NOMO-1 treated with DMSO at 0.1 percent for 48 hours (cell line): Measurements from ENCODE around the gene CDKL5.

Experiments used
- DNase-seq: peaks from one replicate; lab custom pipeline; 2025; ENCODE audit not compliant: unreplicated experiment; lab: John Stamatoyannopoulos, UW

The CDKL5 gene

DNA sequence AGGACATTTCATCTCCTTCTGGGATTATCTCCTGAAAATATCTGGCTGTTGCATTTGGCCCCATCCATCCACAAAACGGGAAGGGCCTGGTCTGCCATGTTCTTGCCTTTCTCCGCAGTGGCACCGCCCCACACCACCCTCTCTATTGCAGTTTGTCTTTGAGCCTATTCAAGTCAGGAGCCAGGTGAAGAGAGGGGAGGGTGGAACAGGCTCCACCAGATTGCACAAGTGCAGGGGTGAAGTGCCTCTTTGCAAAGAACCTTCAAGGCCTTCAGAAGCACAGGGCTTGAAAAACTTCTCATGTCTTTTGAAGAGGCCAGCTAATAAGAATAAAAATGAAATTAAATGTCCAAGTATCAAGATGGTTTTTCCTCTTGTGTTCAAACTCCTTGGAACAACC is 217.8 kb downstream of the CDKL5 start:
- no peak for DNase-seq

DNA sequence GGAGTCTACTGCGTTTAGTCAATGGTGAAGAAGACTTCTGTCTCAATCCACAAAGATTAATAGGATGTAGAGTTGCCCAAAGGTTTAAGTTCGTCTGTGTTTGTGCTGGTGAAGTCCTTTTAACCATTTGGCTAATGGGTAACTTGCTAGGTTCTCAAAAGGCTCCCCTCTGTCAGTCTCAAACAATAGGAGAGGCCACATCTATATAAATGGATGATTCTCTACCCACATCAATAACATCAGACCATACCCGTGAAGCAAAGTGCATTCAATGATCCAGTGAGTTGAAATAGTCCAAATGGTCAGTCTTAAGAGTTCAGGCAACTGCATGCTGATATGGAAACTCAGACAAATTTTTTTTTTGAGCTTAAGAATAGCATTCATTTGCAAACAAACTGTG is 218.4 kb downstream of the CDKL5 start:
- no peak for DNase-seq

DNA sequence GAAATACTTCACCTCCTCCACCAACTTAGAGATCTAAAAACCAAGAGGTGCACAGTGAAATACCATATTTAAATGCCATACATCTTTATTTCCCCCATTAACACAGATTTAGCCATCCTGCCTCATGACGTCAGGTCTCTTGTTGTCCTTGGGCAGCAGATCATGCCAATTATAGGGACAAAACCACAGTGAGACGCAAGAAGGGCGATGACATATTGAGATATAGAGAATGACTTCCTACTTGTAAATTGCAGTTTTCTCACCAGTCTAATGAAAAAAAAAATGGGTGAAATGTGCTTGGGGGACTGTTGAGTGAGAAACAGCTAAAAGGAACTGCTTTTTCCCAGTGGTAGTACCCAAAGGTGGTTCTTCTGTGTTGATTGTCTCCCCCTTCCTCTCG is 222.2 kb downstream of the CDKL5 start:
- DNase-seq: peak; percentile 83

DNA sequence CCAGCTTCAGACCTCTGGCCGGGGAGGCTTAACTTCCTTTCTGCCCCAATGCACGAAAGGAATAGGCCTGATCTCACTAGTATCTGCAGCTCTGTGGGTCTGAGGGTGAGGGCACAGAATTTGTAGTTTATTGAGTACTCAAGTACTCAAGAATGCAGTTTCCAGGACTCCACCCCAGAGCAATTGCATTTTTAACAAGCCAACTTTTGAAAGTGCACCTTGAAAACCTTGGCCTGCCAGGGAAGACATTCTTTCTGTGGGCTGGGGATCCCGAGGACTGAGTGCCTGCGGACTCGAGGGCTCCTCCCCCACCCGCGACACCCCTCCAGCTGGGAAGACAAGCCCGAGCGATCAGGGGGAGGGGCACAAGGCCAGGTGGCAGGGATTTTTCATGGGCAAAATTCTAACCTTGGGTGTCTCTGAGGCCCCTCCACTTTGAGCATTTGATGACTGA is 224.1 kb downstream of the CDKL5 start:
- no peak for DNase-seq

DNA sequence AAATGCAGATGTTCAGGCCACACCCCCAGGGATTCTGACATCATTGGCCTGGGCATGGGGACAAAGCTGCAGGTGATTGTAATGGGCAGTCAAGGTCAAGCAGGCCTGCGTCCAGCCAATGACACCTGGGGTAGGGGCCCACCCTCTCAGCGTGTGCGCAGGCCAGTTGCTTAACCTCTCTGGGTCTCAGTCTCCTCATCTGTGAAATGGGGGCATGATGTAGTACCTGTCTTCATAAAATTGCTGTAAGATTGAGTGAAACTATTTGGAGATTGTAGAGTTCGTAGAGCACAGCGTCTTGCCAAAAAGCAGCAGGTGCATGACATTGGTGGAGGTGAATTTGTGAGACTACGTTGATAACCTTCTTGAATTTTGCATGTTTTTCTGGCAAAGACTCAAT is 225.3 kb downstream of the CDKL5 start:
- DNase-seq: no peak

DNA sequence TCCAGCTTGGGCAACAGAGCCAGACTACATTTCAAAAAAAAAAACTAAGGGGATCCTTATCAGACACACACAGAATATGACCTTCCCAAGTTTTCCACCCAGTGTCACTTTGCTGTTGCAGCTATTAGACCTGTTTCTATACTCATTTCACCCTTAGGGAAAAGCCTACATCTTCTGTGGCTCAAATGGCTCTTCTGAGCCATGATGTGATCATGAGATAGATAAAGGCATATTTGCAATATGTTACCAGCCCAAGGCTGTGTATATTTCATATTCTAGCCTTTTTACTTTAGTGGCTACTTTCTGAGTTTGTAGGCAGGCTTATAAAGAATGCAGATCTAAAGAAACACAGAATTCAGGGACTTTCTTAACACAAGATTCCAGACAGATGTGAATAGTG is 227.2 kb downstream of the CDKL5 start:
- DNase-seq: no peak

DNA sequence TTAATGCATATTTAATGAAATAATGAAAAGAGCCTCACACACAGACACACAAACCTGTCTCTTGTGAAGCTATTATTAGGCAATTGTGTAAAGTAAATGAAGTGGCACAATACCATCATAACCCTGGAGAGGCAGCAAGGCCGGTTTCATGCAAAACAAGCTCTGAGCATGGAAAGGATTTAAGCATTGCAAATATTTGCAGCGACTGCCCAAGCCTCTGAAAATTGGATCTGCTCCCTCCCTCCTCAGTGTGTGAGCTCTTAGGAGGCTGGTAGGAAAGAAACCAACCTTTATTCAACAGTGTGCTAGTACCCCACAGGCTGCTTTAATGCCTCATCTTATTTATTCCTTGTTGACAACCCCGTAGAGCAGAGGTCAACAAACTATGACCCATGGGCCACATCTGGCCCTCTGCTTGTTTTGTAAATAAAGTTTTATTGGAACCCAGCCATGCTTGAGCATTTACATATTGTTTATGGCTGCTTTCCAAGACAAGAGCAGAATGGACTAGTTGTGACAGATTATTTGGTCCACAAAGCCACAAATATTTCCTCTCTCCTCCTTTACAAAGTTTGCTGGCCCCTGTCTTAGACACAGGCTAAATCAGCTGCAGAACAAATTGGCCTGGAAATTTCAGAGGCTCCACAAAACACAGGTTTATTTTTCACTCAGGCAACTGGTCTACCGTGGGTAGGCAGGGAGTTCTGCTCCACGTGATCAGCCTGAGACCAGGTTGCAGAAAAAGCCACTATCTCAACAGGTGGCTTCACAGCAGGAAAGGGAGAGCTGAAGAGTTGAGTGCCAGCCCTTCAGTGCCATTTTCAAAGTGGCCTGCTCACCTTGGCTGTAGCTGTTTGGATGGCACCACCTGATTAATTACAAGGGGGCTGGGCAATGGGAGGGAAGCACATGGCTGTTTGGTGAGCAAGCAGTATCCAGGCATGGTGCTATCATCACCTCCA is 229.7 kb downstream of the CDKL5 start:
- DNase-seq: no peak

DNA sequence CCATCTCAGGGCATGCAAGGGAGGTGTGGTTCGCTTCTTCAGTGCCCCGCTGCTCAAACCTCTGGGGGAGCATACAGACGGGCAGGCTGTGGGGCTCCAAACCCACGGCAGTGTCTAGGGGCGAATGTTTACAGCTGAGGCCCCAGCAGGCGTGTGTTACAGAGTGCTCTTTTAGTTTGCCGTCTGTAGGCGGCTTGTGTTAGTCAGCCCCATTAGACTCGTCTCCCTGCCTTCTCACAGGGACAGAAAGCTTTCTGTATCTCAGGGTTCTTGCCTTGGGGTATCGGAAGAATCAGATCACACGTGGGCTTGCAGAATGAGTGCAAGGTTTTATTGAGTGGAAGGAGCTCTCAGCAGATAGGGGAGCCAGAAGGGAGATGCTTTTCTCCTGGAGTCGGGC is 235.9 kb downstream of the CDKL5 start:
- no peak for DNase-seq

DNA sequence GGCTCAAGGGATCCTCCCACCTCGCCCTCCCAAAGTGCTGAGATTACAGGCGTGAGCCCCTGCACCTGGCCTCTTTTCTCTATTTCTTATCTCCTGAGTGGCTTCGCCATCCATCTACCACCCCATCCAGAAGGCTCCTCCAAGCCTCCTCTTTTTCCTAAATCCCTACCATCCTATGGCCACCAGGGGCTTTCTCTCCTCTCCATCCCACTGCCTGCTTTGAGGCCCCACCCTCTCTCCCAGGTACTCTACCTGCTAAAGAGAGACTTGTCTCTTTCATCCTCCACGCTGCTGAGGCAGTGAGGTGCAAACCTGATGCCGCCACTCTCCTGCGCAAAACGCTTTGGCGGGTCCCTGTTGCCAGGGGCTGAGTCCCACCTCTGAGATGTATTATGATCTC is 239.5 kb downstream of the CDKL5 start:
- no peak for DNase-seq

DNA sequence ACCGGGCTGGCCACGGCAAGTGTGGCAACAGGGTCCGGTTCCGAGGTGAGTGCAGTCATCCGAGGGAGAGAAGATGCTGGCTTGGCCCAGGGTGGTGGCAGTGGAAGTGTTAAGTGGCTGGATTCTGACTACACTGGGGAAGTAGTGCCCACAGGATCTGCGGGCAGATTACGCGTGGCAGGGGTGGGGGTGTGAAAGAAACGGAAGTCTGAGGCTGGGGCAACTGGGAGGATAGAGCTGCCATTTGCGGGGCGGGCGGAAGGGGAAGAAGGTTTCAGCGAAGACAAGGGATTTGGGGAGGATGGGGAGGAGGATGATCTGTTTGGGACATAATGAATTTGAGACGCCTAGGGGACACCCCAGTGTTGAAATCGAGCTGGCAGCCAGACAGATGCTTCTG is 241.2 kb downstream of the CDKL5 start:
- DNase-seq: no peak

DNA sequence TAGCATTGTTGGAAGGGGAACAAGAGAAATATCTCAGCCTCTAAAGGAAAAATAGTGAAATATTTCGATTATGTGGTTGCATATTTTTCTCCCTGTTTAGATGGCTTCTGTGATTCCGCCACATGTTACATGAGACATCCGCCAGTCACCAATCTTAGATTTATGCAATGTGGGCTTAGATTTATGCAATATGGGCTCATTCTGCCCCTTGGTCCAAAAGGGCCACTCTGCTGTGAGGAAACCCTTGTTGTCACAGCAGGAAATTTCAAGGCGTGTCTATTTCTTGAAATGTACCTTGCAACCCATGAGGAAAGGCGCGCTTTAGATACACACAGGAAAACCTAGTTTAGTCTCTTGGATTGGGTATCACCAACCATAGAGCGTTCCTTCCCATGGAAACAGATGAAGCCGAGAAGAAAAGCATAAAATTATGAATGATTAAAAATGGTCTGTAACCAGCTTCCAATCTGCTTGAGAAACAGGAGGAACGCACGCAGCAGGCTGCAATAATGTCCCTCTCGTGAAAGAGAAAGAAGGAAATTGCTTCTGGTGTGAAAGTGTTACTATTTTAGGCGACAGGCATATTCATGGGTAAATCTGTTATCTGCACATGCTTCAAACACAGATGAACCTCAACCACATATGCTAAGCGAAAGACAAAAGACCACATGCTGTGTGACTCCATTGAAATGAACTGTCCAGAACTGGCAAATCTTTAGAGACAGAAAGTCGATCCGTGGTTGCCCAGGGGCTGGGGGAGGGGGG is 242.8 kb downstream of the CDKL5 start:
- peak; percentile 84 for DNase-seq

DNA sequence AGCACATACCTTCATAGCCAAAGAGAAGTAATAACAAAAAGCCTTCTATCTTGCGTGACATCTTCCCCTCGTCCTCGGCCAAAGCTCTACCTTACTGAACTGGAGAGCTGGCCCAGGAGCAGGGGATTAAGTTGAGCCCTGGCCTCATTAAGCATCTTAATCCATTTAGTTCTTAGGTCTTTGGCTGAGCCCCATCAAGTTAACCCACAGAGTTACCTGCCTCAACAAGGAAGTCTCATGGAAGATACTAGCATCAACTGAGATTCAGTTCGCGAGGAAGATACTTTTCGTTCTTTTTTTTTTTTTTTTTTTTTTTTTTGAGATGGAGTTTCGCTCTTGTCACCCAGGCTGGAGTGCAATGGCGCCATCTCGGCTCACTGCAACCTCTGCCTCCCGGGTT is 246.6 kb downstream of the CDKL5 start, which contains the start of gene RS1:
Gene RS1, minus strand, starts transcription at position 101 of the 400 bp plus-strand sequence. Its CDS starts 40 bp downstream, at position 61.
- DNase-seq: no peak

DNA sequence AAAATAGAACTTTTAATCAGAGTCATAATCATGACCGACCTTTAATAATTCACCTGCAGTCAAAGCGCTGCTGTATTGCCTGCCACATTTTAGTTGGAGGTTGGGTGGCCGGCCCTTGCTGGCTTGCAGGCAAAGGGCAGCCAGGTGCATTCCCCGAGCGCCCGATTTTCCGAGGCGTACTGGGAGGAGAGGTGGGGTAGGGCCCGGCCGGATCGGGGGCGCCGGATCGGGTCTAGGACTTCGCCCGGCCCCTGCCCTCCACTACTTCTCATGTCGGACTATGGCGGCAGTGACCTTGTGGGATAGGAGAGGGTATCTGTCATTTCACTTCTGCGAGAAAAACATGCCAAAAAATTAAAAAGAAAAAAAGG is 249.0 kb downstream of the CDKL5 start:
- no peak for DNase-seq

DNA sequence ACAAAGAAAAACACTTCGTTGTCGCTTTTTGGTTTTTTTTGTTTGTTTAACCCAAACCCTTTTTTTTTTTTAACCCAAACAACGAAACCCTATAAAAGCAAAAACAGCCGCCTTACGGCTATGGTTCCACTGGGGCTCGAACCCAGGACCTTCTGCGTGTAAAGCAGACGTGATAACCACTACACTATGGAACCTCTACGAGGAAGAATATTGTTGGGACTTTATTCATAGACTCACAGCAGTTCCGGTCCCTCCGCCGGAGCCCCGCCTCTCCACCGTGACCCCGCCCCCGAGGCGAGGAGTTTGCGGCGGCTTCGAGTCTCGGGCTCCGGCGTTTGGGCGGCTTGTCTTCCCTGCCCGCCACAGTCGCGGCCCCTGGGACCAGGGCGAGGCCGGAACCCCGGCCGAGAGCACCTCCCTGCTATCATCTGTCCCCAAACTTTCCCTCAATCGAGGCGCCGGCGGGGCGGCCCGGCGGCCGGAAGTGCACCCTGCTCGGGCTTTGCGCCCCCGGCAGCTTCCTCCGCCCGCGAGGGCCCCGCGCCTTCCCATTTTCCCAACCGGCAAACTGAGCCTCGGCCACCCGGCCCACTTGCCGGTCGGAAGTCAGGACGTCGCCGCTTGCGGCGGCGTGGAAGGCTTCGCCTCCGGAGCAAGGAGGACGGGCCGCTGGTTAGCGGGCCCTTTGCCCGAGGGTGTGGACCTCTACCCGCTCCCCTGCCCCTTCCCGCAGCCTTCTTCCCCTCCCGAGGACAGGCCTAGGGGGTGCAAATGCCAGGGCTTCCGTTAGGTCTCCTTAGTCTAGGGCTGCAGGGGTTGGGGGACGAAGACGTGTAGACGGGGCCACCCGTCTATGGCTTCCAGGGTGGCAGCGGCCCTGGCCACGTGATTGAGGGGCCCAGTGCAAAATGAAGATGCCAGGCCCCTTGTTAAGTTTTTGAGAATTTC is 249.7 kb downstream of the CDKL5 start:
- peak; percentile 54 for DNase-seq

DNA sequence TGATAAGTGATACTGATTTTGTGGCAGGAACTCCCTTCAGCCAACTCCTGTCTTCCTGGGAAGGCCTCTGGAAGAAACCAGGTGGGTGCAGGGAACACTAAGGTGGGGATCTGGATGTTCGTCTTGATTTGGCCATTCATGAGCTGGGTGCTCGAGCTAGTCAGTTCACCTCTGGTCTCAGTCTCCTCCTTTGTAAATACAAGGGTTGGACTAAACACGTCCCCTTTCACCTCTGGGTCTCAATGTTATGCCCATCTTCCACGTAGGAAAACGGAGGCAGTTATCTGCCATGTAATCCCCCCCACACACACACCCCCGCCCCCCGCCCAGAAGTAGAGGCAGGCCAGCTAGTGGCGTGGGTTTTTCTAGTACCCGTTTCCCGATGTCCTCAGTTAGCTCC is 250.6 kb downstream of the CDKL5 start:
- DNase-seq: no peak

DNA sequence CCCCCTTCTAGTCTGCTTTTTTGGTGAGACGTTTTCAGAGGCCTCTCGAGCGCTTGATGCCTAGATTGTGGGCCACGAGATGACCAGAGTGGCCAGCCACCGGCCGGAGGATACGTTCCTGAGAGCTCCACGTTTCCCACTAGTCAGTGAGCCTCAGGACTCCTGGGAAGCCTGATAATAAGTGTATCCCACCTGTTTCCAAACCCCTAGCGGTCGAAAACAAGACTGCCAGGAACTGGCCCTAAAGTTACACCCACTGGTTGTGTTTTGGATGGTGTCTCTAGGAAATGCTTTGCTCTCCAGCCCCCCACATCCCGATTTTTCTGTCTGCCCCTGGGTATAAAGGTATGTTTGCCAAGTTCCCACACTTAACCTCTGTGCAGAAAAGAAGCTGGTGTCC is 251.1 kb downstream of the CDKL5 start:
- DNase-seq: no peak

DNA sequence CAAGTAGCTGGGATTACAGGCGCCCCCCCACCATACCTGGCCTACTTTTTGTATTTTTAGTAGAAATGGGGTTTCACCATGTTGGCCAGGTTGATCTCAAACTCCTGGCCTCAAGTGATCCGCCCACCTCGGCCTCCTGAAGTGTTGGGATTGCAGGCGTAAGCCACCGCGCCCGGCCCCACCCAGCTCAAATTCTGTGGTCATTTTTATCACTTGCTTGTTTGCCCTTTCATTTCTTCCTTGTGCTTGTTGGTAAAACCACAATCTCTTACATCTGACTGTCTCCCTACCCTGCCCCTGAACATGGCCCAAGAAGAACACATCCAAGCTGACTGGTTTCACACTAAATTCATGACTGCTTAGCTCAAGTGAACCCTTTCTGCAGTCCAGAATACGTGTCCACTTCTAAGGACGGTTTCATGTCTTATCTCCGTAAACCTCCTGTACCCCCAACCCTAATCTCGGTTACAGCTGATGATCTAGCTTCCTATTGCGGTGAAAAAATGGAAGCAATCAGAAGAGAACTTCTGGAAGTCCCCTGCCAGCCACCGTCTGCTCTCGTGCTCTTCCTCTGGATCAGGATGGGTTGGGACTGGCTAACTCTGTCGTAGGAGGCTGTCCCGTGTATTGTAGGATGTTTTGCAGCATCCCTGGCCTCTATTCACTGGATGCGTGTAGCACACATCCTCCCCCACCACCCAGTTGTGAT is 251.9 kb downstream of the CDKL5 start:
- DNase-seq: peak; percentile 13

DNA sequence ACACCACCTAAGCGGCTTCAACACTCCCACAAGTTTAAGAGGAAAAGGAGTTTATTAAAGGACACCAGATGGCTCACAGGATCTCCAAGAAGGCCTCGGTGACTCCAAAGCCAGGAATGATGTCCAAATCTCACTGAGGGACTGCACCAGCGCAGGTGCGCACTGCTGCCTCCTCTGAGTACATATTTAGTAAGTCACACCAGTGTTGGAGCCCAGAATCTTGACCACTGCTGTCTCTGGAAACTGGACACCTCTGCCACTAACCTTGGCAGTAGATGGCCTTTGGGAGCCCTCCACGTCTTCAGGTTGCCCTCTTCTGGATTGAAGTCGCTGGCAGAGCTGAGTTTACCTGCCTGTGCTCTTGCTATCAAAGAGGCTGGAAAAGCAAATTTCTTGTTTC is 256.6 kb downstream of the CDKL5 start:
- no peak for DNase-seq

DNA sequence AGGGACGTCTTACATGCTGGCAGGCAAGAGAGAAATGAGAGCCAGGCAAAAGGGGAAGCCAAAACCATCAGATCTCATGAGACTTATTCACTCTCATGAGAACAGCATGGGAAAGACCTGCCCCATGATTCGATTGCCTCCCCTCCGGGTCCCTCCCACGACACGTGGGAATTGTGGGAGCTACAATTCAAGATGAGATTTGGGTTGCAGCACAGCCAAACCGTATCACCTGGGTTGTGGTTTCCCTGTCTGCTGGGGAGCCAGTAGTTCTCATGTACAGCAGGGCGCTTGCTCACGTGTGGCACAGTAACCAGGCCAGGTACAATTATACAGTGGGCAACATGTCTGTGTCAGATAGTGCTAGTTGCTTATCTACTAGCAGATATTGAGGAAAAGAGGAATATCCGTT is 257.6 kb downstream of the CDKL5 start:
- no peak for DNase-seq

DNA sequence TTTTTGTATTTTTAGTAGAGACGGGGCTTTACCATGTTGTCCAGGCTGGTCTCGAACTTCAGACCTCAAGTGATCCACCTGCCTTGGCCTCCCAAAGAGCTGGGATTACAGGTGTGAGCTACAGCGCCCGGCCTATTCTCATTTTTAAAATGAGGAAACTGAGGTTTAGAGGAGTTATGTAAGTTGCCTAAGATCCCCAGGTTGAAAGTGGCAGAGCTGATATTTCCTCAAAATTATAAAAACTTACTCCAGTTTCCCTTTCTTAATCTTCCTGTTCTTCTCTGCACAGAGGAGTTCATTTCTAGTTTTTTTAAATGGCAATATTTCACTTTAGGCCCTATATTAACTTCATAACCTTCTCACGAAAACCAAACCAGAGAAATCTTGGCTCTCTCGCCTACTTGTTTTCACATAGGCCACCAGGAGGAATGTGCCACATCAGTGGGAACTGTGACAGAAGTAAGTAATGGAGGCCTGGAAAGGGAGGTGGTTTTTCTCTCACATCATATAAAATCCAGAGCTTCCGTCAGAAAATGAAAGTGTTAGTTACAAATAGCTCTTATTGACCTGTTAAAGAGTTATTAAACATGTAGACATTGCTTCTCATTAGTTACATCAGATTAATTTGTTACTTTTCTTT is 262.6 kb downstream of the CDKL5 start:
- peak; percentile 84 for DNase-seq
